ENCODE results near the gene C1orf116. TPM values are rescaled to one million over a fixed set of nuclear protein-coding genes. Genes with fewer than 3 reads are reported as not detected.

Gene C1orf116
- total RNA-seq, 1 donor from 2014 or later: 0.04 TPM

- Histone ChIP-seq H3K36me3 (no peaks in the 10 kb centered on the region), H4K20me1 (ENCODE audit: low read depth) (no peaks in the 10 kb centered on the region), H3K9ac (no peak overlapping the region), H3F3A (ENCODE audit: low read depth) (no peaks in the 10 kb centered on the region), H3K4me1 (no peaks in the 10 kb centered on the region), H3K4me2 (no peak overlapping the region), H3K9me3 (ENCODE audit: low read depth) (no peaks in the 10 kb centered on the region), H3K79me2 (ENCODE audit: low read depth) (no peaks in the 10 kb centered on the region), H3K4me3 (no peak overlapping the region), H2AFZ (replicated peaks) (no peak overlapping the region), H3K27me3 (no peaks in the 10 kb centered on the region), H3K27ac (no peak overlapping the region)
- no peak for DNase-seq (ENCODE audit: low spot score)
- H3K4me3 Mint-ChIP-seq: no peak overlapping the region
- H3K4me1 Mint-ChIP-seq: no peaks in the 10 kb centered on the region
- TF ChIP-seq CTCF (IDR thresholded peaks at IDR 0.05): no peak
- TF ChIP-seq EZH2phosphoT487 (IDR thresholded peaks at IDR 0.05): no peak
- TF ChIP-seq EZH2 (IDR thresholded peaks at IDR 0.05): no peak
- H3K9me3 Mint-ChIP-seq: no peaks in the 10 kb centered on the region
- peaks cover 1% of the 10 kb centered on the region for H3K36me3 Mint-ChIP-seq
- no peaks in the 10 kb centered on the region for H3K27me3 Mint-ChIP-seq (ENCODE audit: insufficient read depth, low read depth)
- no peak overlapping the region for H3K27ac Mint-ChIP-seq
Measured at GRCh38 chr1:207072233-207072632, 39.7 kb upstream of the C1orf116 start.

GRCh38 chr1:207071426-207071825 lies 38.9 kb upstream of the C1orf116 start:
- Histone ChIP-seq H3K4me3 (no peak overlapping the region), H3K27ac (no peak overlapping the region), H2AFZ (replicated peaks) (no peak overlapping the region), H3K27me3 (no peaks in the 10 kb centered on the region), H3F3A (ENCODE audit: low read depth) (no peaks in the 10 kb centered on the region), H3K4me1 (no peaks in the 10 kb centered on the region), H3K9ac (no peak overlapping the region), H4K20me1 (ENCODE audit: low read depth) (no peaks in the 10 kb centered on the region), H3K9me3 (ENCODE audit: low read depth) (no peaks in the 10 kb centered on the region), H3K36me3 (no peaks in the 10 kb centered on the region), H3K4me2 (no peak overlapping the region), H3K79me2 (ENCODE audit: low read depth) (no peaks in the 10 kb centered on the region)
- H3K9me3 Mint-ChIP-seq: no peaks in the 10 kb centered on the region
- TF ChIP-seq EZH2 (IDR thresholded peaks at IDR 0.05) (no peak), CTCF (IDR thresholded peaks at IDR 0.05) (no peak), EZH2phosphoT487 (IDR thresholded peaks at IDR 0.05) (no peak)
- no peak overlapping the region for H3K4me3 Mint-ChIP-seq
- peaks cover 1% of the 10 kb centered on the region for H3K36me3 Mint-ChIP-seq
- H3K27me3 Mint-ChIP-seq (ENCODE audit: insufficient read depth, low read depth): no peaks in the 10 kb centered on the region
- H3K4me1 Mint-ChIP-seq: no peaks in the 10 kb centered on the region
- no peak for DNase-seq (ENCODE audit: low spot score)
- H3K27ac Mint-ChIP-seq: no peak overlapping the region

DNA sequence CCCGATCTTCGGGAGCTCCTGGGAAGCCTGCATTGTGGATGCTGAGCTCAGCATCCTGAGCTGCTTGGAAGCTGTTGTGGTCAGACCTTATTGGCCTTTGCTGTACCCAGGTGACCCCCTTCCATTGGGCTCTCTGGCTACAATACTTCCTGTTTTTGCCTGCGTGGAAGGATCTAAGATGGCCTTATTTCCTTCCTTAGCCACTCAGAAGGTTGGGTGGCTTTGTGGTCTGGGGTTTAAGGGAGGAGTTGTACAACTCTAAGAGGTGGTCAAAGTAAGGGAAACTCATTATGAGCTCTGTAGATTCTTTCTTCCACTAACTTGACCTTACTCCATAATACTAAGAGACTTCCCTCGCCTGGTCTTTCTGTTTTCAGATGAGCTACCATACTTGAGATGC lies 38.3 kb upstream of the C1orf116 start:
- Mint-ChIP-seq H3K4me3 (no peak overlapping the region), H3K27ac (no peak overlapping the region), H3K9me3 (no peaks in the 10 kb centered on the region), H3K27me3 (ENCODE audit: insufficient read depth, low read depth) (no peaks in the 10 kb centered on the region), H3K4me1 (no peaks in the 10 kb centered on the region), H3K36me3 (peaks cover 1% of the 10 kb centered on the region)
- no peak for DNase-seq (ENCODE audit: low spot score)
- H4K20me1 ChIP-seq (ENCODE audit: low read depth): no peaks in the 10 kb centered on the region
- H3K27ac ChIP-seq: no peak overlapping the region
- H3F3A ChIP-seq (ENCODE audit: low read depth): no peaks in the 10 kb centered on the region
- no peak overlapping the region for H3K4me3 ChIP-seq
- no peaks in the 10 kb centered on the region for H3K9me3 ChIP-seq (ENCODE audit: low read depth)
- H3K9ac ChIP-seq: no peak overlapping the region
- TF ChIP-seq EZH2 (IDR thresholded peaks at IDR 0.05) (no peak), EZH2phosphoT487 (IDR thresholded peaks at IDR 0.05) (no peak), CTCF (IDR thresholded peaks at IDR 0.05) (no peak)
- no peaks in the 10 kb centered on the region for H3K36me3 ChIP-seq
- no peaks in the 10 kb centered on the region for H3K4me1 ChIP-seq
- H3K27me3 ChIP-seq: no peaks in the 10 kb centered on the region
- no peaks in the 10 kb centered on the region for H3K79me2 ChIP-seq (ENCODE audit: low read depth)
- no peak overlapping the region for H2AFZ ChIP-seq (replicated peaks)
- H3K4me2 ChIP-seq: no peak overlapping the region

Data from neural progenitor cell (in vitro differentiated cells).